ENCODE results near the gene PAX9. TPM values are rescaled to one million over a fixed set of nuclear protein-coding genes. Genes with fewer than 3 reads are reported as not detected.
A peak's percentile ranks its signal among the peaks of the same experiment; 100 is the strongest.

Gene PAX9
- total RNA-seq, 6 experiments from 2014 or later: 0.10 to 0.35 (median 0.24) TPM; not detected in 1

GRCh38 chr14:36655963-36656686 is 5.5 kb upstream of the PAX9 start:
- H3K36me3 Mint-ChIP-seq (ENCODE audit: low read depth): peaks cover 11% of the 10 kb centered on the region; the same call in 1 of the 2 replicates
- no peak for DNase-seq
- no peak overlapping the region for H3K27ac Mint-ChIP-seq
- TF ChIP-seq CTCF (IDR thresholded peaks at IDR 0.05): peak; percentile 74
- peaks cover 12% of the 10 kb centered on the region for H3K9me3 Mint-ChIP-seq
- no peaks in the 10 kb centered on the region; the same call in none of the 2 replicates for H3K4me1 Mint-ChIP-seq (ENCODE audit: low read depth)
- H3K27me3 Mint-ChIP-seq (ENCODE audit: insufficient read depth): peaks cover 81% of the 10 kb centered on the region
- no peak overlapping the region for H3K4me3 Mint-ChIP-seq

- Mint-ChIP-seq H3K4me3 (peak overlapping the region; percentile 24; the same call in 1 of the 2 replicates), H3K27ac (no peak overlapping the region), H3K4me1 (ENCODE audit: low read depth) (peaks cover 6% of the 10 kb centered on the region), H3K36me3 (ENCODE audit: low read depth) (peaks cover 11% of the 10 kb centered on the region; the same call in 1 of the 2 replicates), H3K27me3 (ENCODE audit: insufficient read depth) (peaks cover 88% of the 10 kb centered on the region), H3K9me3 (peaks cover 15% of the 10 kb centered on the region)
- no peak for DNase-seq
- no peak for TF ChIP-seq CTCF (IDR thresholded peaks at IDR 0.05)
These were observed 4.8 kb upstream of the PAX9 start for GRCh38 chr14:36656687-36657398.

GRCh38 chr14:36657399-36658122 is 4.1 kb upstream of the PAX9 start:
- Mint-ChIP-seq H3K27me3 (ENCODE audit: insufficient read depth) (peaks cover 92% of the 10 kb centered on the region), H3K4me3 (peak overlapping the region; percentile 24; the same call in 1 of the 2 replicates), H3K36me3 (ENCODE audit: low read depth) (peaks cover 11% of the 10 kb centered on the region; the same call in 1 of the 2 replicates), H3K9me3 (peaks cover 15% of the 10 kb centered on the region), H3K27ac (no peak overlapping the region), H3K4me1 (ENCODE audit: low read depth) (peaks cover 13% of the 10 kb centered on the region)
- DNase-seq: no peak
- no peak for TF ChIP-seq CTCF (IDR thresholded peaks at IDR 0.05)

GRCh38 chr14:36658123-36659009 is 3.3 kb upstream of the PAX9 start:
- DNase-seq: no peak

More at GRCh38 chr14:36658123-36659009, 3.3 kb upstream of the PAX9 start:
- H3K36me3 Mint-ChIP-seq (ENCODE audit: low read depth): peaks cover 11% of the 10 kb centered on the region; the same call in 1 of the 2 replicates
- peaks cover 15% of the 10 kb centered on the region for H3K9me3 Mint-ChIP-seq
- TF ChIP-seq CTCF (IDR thresholded peaks at IDR 0.05): no peak
- H3K4me3 Mint-ChIP-seq: no peak overlapping the region
- H3K4me1 Mint-ChIP-seq (ENCODE audit: low read depth): peaks cover 15% of the 10 kb centered on the region
- H3K27me3 Mint-ChIP-seq (ENCODE audit: insufficient read depth): peaks cover 88% of the 10 kb centered on the region
- H3K27ac Mint-ChIP-seq: no peak overlapping the region

All from HFFc6 (cell line).